GM12865 (cell line): Measurements from ENCODE around the gene TRPM1.

ENCODE experiments used
- DNase-seq: peaks from one replicate; pipeline ENCODE4 v3.0.0; 2010; ENCODE audit warnings: low read depth
- H3K4me3 ChIP-seq: 2 replicates; pipeline ENCODE4 v1.5.1; 2011; ENCODE audit warnings: mild to moderate bottlenecking, low read depth, low read length, control low read depth
- TF ChIP-seq, protein P1 (sequence below): IDR thresholded peaks from 2 replicates; pipeline ENCODE4 v1.5.1; 2011; ENCODE audit warnings: low read length, control low read depth, low read depth, inconsistent platforms; ENCODE audit not compliant: insufficient read depth; ENCODE audit errors: missing control alignments

TRPM1 gene

GRCh38 chr15:30985081-30985531 lies 116.4 kb downstream of the TRPM1 start:
- TF ChIP-seq, protein P1, sequence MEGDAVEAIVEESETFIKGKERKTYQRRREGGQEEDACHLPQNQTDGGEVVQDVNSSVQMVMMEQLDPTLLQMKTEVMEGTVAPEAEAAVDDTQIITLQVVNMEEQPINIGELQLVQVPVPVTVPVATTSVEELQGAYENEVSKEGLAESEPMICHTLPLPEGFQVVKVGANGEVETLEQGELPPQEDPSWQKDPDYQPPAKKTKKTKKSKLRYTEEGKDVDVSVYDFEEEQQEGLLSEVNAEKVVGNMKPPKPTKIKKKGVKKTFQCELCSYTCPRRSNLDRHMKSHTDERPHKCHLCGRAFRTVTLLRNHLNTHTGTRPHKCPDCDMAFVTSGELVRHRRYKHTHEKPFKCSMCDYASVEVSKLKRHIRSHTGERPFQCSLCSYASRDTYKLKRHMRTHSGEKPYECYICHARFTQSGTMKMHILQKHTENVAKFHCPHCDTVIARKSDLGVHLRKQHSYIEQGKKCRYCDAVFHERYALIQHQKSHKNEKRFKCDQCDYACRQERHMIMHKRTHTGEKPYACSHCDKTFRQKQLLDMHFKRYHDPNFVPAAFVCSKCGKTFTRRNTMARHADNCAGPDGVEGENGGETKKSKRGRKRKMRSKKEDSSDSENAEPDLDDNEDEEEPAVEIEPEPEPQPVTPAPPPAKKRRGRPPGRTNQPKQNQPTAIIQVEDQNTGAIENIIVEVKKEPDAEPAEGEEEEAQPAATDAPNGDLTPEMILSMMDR, result no peak
- DNase-seq, result no peak

DNA sequence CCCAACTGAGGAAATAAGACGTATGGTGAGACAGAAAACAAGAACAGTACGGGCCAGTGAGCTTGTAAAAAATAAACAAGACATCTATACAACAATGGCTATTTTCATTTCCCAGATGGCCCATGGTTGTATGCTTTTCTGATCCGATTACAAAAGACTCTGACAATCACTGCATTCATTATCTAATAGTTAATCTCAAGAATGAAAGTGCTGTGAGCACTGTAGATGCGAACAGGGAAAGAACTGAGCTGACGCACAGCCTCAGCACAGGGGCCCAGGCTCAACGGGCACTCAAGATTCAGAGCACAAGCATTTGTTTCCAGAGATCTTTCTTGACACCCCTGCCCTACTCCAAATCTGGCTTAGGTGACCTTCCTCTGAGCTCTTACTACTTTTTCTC lies 117.0 kb downstream of the TRPM1 start:
- TF ChIP-seq, protein P1, result no peak
- no peak overlapping the region for H3K4me3 ChIP-seq
- DNase-seq, result no peak

More at GRCh38 chr15:30985081-30985531, 116.4 kb downstream of the TRPM1 start:
- no peak overlapping the region for H3K4me3 ChIP-seq

DNA sequence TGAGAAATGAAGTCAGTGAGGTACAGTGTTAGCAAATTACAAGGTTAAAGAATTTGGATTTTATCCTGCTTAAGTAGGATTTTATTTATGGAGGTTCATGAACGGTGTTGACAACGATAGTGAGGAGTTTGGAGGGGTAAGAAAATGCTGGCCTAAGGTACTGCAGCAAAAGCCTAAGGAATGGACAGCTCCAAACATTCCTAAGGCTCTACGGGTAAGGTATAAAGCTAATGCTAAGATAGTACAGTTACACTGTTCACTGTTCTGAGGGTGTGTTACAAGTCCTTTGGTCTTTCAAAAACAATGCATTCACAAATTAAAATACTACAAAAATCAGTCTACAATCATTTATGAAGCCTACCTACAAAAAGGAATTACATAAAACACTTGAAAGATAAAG lies 117.4 kb downstream of the TRPM1 start:
- TF ChIP-seq, protein P1, result no peak
- no peak for DNase-seq
- H3K4me3 ChIP-seq, result no peak overlapping the region

DNA sequence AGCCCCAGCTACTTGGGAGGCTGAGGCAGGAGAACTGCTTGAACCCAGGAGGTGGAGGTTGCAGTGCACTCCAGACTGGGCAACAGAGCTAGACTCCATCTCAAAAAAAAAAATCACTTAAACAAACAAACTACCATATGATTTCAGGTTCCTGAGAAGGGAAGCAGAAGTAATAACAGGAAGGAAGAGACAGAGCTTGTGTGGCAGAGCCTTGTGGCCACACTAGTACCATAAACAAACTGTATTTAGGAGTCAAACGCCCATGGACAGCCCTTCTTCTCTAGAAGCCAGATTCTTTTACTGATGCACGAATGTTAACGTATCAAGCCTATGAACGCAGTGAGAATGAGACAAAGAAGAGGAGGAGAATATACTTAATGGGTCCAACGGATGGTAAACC lies 122.1 kb downstream of the TRPM1 start:
- no peak overlapping the region for H3K4me3 ChIP-seq
- no peak for DNase-seq
- TF ChIP-seq, protein P1, result no peak

GRCh38 chr15:30978328-30978727 lies 123.2 kb downstream of the TRPM1 start:
- TF ChIP-seq, protein P1, result no peak
- no peak overlapping the region for H3K4me3 ChIP-seq
- no peak for DNase-seq

GRCh38 chr15:30974112-30974511 lies 127.4 kb downstream of the TRPM1 start:
- TF ChIP-seq, protein P1, result no peak
- H3K4me3 ChIP-seq, result no peak overlapping the region
- DNase-seq, result no peak

- TF ChIP-seq, protein P1, result no peak
- no peak overlapping the region for H3K4me3 ChIP-seq
- DNase-seq, result no peak
These were observed 128.1 kb downstream of the TRPM1 start for GRCh38 chr15:30973379-30973778.
